ENCODE data around the gene EIF4G3.

The EIF4G3 gene

GRCh38 chr1:20848162-20848561, 328.5 kb downstream of the EIF4G3 start:
- TF ChIP-seq CTCF (IDR thresholded peaks at IDR 0.05; ENCODE audit: low read length) (no peak), EZH2 (IDR thresholded peaks at IDR 0.05; ENCODE audit: borderline replicate concordance, low read length) (no peak)
- Histone ChIP-seq H2AFZ (ENCODE audit: low read length) (no peak overlapping the region), H3K36me3 (ENCODE audit: insufficient read depth, low read length) (peaks cover 81% of the 10 kb centered on the region)

GRCh38 chr1:20847611-20848080, 329.1 kb downstream of the EIF4G3 start:
- H3K27me3 ChIP-seq (ENCODE audit: insufficient read depth, low read length), result no peaks in the 10 kb centered on the region
- H3K9me3 ChIP-seq (ENCODE audit: low read length), result no peaks in the 10 kb centered on the region
- TF ChIP-seq CTCF (IDR thresholded peaks at IDR 0.05; ENCODE audit: low read length) (no peak), EZH2 (IDR thresholded peaks at IDR 0.05; ENCODE audit: borderline replicate concordance, low read length) (no peak)
- no peak overlapping the region for H3K4me2 ChIP-seq (ENCODE audit: low read length)
- no peak overlapping the region for H3K4me3 ChIP-seq (ENCODE audit: low read depth, low read length, poor library complexity, severe bottlenecking)
- no peaks in the 10 kb centered on the region for H3K9me2 ChIP-seq (ENCODE audit: low read depth, low read length)
- H3F3A ChIP-seq (ENCODE audit: insufficient read depth, low read length), result no peaks in the 10 kb centered on the region
- no peak overlapping the region for H2AFZ ChIP-seq (ENCODE audit: low read length)
- peaks cover 78% of the 10 kb centered on the region for H3K36me3 ChIP-seq (ENCODE audit: insufficient read depth, low read length)
- no peak overlapping the region for H3K9ac ChIP-seq (ENCODE audit: low read length)
- H4K20me1 ChIP-seq (ENCODE audit: insufficient read depth, low read length), result no peaks in the 10 kb centered on the region
- H3K79me2 ChIP-seq (ENCODE audit: insufficient read depth, low read length), result no peaks in the 10 kb centered on the region
- H3K27ac ChIP-seq (ENCODE audit: low read depth, low read length, poor library complexity, severe bottlenecking), result no peak overlapping the region
- no peaks in the 10 kb centered on the region for H3K4me1 ChIP-seq (ENCODE audit: insufficient read depth, low read length, severe bottlenecking)

More at GRCh38 chr1:20848162-20848561, 328.5 kb downstream of the EIF4G3 start:
- H3K9ac ChIP-seq (ENCODE audit: low read length), result no peak overlapping the region
- no peaks in the 10 kb centered on the region for H3F3A ChIP-seq (ENCODE audit: insufficient read depth, low read length)
- H3K9me3 ChIP-seq (ENCODE audit: low read length), result no peaks in the 10 kb centered on the region
- H3K4me2 ChIP-seq (ENCODE audit: low read length), result no peak overlapping the region
- H3K27me3 ChIP-seq (ENCODE audit: insufficient read depth, low read length), result no peaks in the 10 kb centered on the region
- no peaks in the 10 kb centered on the region for H3K79me2 ChIP-seq (ENCODE audit: insufficient read depth, low read length)
- no peaks in the 10 kb centered on the region for H3K4me1 ChIP-seq (ENCODE audit: insufficient read depth, low read length, severe bottlenecking)
- H4K20me1 ChIP-seq (ENCODE audit: insufficient read depth, low read length), result no peaks in the 10 kb centered on the region
- no peak overlapping the region for H3K27ac ChIP-seq (ENCODE audit: low read depth, low read length, poor library complexity, severe bottlenecking)
- no peaks in the 10 kb centered on the region for H3K9me2 ChIP-seq (ENCODE audit: low read depth, low read length)
- no peak overlapping the region for H3K4me3 ChIP-seq (ENCODE audit: low read depth, low read length, poor library complexity, severe bottlenecking)

GRCh38 chr1:20846461-20847374, 330.0 kb downstream of the EIF4G3 start:
- no peaks in the 10 kb centered on the region for H4K20me1 ChIP-seq (ENCODE audit: insufficient read depth, low read length)
- H3K4me1 ChIP-seq (ENCODE audit: insufficient read depth, low read length, severe bottlenecking), result no peaks in the 10 kb centered on the region
- H3K9me3 ChIP-seq (ENCODE audit: low read length), result no peaks in the 10 kb centered on the region
- H2AFZ ChIP-seq (ENCODE audit: low read length), result no peak overlapping the region
- peaks cover 75% of the 10 kb centered on the region for H3K36me3 ChIP-seq (ENCODE audit: insufficient read depth, low read length)
- H3K9me2 ChIP-seq (ENCODE audit: low read depth, low read length), result no peaks in the 10 kb centered on the region
- TF ChIP-seq EZH2 (IDR thresholded peaks at IDR 0.05; ENCODE audit: borderline replicate concordance, low read length) (no peak), CTCF (IDR thresholded peaks at IDR 0.05; ENCODE audit: low read length) (no peak)
- H3K79me2 ChIP-seq (ENCODE audit: insufficient read depth, low read length), result no peaks in the 10 kb centered on the region
- no peaks in the 10 kb centered on the region for H3F3A ChIP-seq (ENCODE audit: insufficient read depth, low read length)
- H3K27me3 ChIP-seq (ENCODE audit: insufficient read depth, low read length), result no peaks in the 10 kb centered on the region
- no peak overlapping the region for H3K27ac ChIP-seq (ENCODE audit: low read depth, low read length, poor library complexity, severe bottlenecking)
- no peak overlapping the region for H3K4me3 ChIP-seq (ENCODE audit: low read depth, low read length, poor library complexity, severe bottlenecking)
- H3K9ac ChIP-seq (ENCODE audit: low read length), result no peak overlapping the region
- H3K4me2 ChIP-seq (ENCODE audit: low read length), result no peak overlapping the region

All from OCI-LY1 (cell line).